ENCODE measurements around the gene LARGE1.

The LARGE1 gene

GRCh38 chr22:33853200-33854097 is 66.8 kb downstream of the LARGE1 start:
- ATAC-seq: peak; percentile 35 to 67

DNA sequence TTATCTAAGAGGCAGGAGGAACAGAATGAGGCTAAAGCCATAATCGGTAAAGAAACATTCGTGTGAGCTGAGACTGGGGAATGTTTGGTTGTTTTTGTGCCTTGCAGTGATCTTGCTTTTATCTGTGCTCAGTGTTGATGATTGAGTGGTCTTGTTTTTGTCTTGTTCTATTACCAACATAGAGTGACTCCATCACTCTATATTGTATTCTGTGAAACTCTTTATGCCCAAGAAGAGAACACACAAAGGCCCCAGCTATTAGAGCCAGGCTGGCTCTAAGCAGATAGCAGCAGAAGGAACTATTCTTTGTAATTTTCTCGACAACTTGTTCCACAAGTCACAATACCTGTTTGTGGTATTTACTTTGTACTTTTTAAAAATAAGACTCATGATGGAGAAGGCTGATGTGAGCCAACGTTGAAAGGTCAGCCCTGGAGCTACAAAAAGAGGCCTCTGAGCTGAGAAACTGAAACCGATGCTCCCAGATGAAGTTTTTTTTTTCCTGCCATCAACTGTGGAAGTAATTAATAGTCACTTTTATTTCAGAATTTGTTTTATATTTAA is 68.4 kb downstream of the LARGE1 start:
- ATAC-seq: no peak

- ATAC-seq: no peak
These were observed 69.0 kb downstream of the LARGE1 start for GRCh38 chr22:33851240-33851639.

GRCh38 chr22:33850724-33851123 is 69.6 kb downstream of the LARGE1 start:
- ATAC-seq: no peak

DNA sequence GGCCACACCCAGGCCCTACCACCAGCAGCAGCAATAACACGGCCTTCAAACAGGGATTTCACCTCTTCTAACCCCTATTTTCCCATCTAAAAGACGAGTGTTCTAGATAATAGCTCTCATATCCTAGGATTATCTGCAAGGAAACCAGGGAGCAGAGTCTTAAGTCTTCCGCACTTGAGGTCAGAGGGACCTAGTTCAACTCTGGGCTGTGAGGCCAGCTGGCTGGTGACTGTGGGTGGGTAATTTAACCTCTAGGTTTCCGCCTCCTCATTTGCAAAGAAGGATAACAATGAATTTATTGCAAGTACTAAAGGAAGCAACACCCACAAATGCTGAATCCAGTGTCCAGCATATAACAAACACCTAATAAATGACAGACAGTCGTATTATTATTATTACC is 70.1 kb downstream of the LARGE1 start:
- no peak for ATAC-seq

DNA sequence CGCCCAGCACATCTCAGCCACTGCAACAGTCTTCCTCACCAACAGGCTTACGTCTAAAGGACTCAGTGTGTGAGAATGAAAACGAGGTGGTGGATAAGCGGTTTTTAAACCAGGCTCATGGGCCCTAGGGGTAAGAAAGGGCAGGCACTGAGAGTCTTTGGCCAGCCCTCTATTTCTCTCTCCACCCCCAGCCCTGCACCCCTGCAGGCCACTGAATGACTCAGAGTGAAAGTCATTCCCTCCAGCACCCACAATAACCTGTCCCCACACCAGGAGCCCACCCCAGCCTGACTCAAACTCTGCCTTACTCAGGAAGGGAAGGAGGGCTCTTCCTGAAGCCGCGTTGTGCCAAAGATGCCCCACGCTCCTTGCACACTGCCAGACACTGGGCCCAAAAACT is 72.0 kb downstream of the LARGE1 start:
- no peak for ATAC-seq

- ATAC-seq: no peak
These were observed 76.0 kb downstream of the LARGE1 start for GRCh38 chr22:33844273-33844672.

- no peak for ATAC-seq
These were observed 77.7 kb downstream of the LARGE1 start for GRCh38 chr22:33842421-33843094.

DNA sequence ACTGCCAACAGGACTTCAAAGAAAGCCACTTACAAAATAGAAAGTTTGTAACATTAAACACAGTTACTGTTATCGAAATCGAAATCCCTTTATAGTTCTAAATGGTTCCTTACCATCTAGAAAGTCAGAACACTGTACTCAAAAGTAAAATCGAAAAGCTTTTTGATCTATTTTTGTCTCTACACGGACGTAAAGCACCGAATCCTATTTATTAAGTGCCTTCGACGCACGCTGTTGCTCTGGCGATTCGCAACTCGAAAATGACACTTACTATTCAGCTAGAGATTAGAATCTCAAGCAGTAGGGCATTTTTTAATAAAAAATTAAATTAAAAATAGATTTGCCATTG is 78.3 kb downstream of the LARGE1 start:
- no peak for ATAC-seq

DNA sequence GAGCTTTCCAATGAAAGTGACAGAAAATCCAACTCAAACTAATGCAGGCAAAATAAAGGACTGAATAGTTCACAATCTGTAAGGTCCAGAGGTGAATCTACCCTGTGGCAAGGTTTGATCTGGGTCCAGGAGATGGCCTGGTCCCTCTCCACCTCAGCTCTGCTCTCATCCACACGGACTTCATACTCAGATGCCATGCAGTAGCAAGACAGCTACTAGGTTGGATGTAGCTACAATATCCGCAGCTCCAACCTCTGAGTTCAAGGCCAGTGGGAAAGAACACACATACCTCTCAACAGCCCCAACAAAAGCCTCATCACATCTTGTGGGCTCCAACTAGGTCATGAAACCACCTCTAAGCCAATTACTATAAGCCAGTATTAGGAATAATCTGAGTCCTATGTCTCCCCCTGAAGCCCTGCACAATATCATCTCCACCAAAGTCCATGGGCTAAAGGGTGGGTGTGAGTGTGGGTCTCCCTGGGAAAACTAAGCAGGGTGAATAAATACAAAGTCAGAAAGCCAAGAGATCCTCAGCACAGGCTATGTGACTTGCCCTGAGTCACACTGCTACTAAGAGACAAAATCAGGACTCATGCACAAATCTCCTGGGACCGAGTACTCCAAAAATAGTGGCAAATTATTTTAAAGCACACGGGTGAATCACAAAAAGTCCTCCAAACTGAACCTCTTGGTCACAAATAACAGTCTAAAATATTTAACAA is 78.8 kb downstream of the LARGE1 start:
- ATAC-seq: no peak

- ATAC-seq: no peak
These were observed 81.6 kb downstream of the LARGE1 start for GRCh38 chr22:33838644-33839043.

GRCh38 chr22:33837826-33838225 is 82.5 kb downstream of the LARGE1 start:
- ATAC-seq: no peak

GRCh38 chr22:33835265-33835664 is 85.0 kb downstream of the LARGE1 start:
- ATAC-seq: no peak

- ATAC-seq: no peak
These were observed 87.6 kb downstream of the LARGE1 start for GRCh38 chr22:33832558-33833151.

DNA sequence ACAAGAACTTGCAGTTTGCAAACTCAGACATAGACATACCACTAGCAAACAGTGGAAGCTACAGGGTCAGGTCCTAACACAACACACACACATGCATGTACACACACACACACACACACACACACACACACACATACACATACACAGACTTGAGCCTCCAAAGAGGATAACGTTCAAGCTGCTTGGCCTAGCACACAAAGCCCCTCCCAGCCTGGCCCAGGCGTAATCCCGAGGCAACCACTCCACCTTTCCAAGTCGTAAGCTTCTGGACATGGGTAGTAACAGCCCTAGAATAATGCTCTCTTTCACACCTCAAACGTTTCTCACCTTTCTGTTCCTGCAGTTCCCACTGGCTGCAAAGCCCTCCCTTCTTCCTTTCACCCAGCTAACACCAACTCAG is 88.6 kb downstream of the LARGE1 start:
- no peak for ATAC-seq

GRCh38 chr22:33831207-33831606 is 89.1 kb downstream of the LARGE1 start:
- no peak for ATAC-seq

DNA sequence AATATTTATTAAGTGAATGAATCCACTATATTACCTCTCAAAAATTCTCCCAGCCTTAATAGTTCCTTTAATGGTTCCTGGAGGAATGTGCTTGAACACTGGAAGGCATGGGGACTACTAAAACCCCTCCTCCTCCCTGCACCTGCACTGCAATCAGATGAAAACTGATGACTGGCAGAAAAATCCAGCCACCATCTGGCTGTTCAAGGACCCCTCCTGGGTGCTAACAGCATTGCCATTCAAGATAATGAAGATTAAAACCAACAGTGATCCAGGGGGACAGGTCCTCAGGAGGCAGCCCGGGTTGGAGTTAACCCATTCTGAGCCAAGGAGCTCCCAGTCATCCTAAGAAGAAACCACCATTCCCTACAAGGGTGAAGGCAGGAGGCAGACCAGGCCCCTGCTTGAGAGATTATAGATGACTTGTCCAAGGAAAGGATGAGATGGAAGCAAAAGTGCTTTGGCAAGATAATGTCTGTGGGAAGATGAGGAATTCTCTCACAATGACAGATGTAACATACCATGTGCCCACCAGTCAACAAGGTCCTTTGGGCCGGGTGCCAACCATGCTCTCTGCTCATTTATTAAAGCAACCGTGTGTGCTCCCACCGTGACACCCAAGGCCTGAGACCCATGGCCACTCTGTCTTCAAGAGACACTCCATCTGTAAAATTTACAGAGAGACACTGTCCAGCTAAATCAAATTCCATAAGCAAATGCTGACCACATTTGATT is 90.6 kb downstream of the LARGE1 start:
- ATAC-seq: no peak

- no peak for ATAC-seq
These were observed 92.0 kb downstream of the LARGE1 start for GRCh38 chr22:33828302-33828701.

DNA sequence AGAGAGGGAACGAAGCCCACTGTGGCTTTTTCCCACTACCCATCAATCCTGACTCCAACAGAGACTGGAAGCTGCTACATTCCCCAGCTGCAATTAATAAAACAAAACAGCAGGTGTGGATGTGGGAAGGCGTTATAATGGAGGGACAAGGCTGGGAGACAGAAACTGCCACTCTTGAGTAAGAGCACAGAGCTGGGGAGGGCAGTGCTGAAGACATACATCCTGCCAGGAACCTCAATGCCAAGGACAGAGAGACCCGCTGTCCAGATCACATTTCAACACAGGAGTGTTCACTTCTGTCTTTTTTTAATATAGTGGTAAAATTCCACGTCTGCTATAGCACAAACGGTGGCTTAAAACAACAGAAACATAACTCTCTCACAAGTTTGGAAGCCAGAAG is 94.5 kb downstream of the LARGE1 start:
- ATAC-seq: no peak

GRCh38 chr22:33823552-33823951 is 96.7 kb downstream of the LARGE1 start:
- no peak for ATAC-seq

- no peak for ATAC-seq
These were observed 99.0 kb downstream of the LARGE1 start for GRCh38 chr22:33821290-33821689.

- ATAC-seq: no peak
These were observed 100.5 kb downstream of the LARGE1 start for GRCh38 chr22:33819743-33820142.

Data from activated CD4-positive, CD25-positive, alpha-beta regulatory T cell treated with anti-CD3 and anti-CD28 coated beads, Interleukin-2, amount 50 U/mL, for 24 hours (primary cell).